GM19455 (cell line): ENCODE results near the gene APP.

Experiments used
- ATAC-seq: cut with Tn5 transposase; IDR thresholded peaks from one replicate; pipeline ENCODE4 v1.9.1; 2021; ENCODE audit not compliant: unreplicated experiment

APP gene

GRCh38 chr21:26070822-26071425, 99.6 kb downstream of the APP start:
- no peak for ATAC-seq

DNA sequence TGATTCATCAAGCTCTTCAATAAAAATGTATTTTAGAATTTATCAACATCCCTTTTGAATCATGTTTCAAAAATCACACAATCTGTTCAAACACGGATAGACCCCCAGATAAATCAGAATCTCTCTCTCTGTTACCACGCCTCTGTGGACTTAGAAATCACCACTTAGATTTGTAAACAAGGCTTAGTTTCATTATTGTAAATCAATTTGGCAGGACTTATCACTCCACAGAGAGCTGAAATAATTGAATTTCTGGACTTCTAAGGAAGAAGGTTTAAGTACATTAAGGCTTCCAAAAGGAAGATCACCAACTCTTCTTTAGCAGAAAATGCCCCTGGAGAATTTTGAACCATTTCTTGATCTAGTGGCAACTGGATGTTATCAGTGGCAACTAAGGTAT, 100.4 kb downstream of the APP start:
- ATAC-seq = no peak

DNA sequence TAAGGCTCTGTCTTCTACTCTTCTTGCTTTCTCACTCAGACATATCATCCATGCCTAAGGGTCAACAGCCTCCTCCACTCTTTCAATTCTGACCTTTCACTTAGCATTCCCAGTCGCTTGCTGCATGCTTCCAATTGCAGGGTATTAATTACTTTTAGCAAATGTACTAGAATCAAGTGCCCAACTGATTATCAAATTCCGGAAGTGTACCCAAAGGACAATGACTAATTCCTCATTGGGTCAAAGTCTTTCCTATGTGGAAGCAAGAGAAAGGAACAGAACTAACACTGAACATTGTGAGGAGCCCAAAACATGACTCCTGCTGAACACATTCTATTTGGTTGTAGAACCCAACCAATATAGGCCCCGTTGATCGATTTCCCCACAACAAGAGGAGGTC, 101.8 kb downstream of the APP start:
- ATAC-seq = no peak

DNA sequence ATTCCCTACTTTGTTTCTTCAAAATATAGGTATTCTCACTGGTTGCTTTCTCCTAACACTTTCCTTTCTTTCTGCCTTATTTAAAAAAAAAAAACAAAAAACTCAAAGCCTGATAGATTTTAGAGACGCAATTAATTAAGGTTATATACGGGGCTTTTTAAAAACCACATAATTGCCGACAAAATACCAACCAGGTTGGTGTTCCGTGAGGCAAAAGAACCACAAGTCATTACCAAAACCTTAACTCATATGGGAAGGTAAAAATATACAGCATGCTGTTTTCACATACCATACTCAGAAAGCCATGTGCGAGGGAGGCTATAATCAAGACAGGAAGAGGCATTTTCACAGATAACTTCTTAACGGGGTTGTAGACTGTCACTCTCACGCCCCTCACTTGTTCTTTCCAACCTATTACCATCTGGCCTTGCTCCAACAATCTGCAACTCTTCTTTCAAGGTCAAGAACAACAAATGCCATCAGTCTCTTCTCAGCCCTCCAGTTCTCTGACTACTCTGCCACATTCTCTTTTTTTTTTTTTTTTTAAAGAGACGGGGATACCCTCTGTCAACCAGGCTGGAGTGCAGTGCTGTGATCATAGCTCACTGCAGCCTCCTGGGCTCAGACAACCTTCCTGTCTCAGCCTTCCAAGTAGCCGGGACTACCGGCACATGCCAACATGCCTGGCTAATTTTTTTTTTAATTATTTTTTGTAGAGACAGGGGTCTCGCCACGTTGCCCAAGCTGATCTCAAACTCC, 102.6 kb downstream of the APP start:
- ATAC-seq = no peak

DNA sequence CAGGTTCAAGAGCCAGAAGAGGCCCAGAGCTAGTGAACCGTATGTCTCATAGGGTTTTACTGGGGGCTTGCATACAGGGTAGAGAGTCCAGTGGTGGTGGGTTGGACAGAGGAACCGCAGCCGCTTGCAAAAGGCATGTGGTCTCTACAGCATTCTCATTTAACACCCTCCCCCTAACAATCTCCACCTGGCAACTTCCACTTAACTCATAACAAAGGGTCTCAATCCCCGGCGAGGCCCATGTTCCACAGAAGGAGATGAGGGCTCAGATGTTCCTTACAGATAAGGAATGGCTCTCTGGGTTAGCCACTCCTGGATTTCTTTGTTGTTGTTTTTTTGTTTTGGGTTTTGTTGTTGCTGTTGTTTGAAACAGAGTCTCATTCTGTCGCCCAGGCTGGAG, 106.1 kb downstream of the APP start:
- ATAC-seq = no peak

DNA sequence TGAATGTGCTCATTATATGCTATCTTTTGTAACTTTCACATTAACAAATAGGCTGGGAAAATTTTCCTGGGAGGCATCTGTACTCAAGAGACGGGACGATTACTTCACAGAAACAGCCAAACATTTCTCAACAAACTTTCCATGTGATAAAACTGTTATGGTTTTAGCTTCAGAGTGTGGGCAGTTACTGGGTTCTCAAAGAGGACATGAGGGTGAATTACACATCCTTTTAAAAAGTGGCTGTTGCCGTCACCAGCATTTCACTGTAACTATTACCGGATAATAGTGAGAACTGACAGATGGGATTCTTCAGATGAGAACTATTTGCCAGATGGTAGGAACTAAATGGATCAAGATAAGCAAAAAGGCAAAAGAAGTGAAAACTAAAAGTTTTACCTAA, 109.1 kb downstream of the APP start:
- no peak for ATAC-seq

DNA sequence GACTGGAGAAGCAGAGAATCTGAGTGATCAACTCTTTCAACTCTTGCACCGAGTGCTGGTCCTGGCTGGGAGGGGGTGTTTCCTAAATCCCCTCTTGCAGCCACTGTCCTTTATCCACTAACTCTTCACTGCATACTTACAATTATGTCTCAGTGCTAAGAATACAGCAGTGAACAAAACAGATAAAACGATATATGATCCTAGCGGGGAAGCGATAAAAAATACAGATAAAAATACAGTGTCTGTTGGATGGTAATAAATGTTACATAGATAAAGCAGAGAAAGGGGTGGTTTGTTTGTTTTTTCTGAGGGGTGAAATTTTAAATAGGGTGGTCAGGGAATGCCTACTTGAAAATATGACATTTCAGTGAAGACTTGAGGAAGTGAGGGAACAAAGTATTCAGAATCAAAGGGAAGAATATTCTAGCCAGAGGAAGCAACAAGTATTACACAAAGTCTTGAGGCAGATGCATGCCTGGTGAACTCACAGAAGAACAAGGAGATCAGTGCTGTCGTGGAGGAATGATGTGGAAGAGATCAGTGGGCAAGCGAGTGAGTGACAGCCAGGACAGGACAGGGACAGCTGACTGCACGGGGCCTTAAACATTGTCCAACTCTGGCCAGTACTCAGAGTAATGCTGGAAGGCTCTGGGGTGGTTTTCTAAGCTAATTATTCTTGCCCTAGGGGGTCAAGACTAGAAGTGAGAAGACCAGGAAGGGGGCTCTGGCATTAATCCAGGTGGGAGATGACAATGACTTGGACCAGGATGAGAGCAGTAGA, 110.0 kb downstream of the APP start:
- no peak for ATAC-seq

DNA sequence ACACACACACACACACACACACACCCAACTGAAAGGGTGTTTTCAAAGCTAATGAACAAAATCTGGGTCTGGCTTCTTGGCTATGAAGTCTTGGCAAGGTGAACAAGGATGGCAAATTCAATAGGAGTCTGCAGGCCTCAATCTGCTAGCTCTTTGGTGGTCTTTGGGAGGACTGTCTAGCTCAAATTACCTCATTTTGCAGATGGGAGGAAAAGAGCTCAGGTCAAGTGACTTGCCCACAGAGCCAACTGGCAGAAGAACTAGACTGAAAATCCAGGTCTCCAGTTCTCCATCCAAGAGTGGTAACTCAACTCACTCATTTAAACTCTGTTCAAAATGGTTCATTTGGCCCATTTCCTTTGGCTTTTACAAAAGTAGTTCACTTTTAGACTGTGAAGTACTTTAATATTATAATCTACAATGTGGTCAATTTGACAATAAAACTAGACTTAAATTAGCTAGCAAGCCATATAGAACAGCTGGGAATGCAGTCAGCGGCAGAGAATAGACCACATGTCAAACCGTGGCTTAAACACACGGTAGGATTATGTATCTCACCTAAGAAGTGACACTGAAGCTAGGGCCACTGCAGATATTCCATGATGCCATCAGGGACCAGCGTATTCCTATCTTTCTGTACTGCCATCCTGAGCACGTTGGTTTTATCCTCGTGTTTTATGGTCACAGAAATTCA, 112.9 kb downstream of the APP start:
- no peak for ATAC-seq

- no peak for ATAC-seq
Measured at GRCh38 chr21:26055841-26056264, 114.7 kb downstream of the APP start.

- no peak for ATAC-seq
Measured at GRCh38 chr21:26055010-26055409, 115.6 kb downstream of the APP start.

- no peak for ATAC-seq
Measured at GRCh38 chr21:26052057-26052456, 118.5 kb downstream of the APP start.

DNA sequence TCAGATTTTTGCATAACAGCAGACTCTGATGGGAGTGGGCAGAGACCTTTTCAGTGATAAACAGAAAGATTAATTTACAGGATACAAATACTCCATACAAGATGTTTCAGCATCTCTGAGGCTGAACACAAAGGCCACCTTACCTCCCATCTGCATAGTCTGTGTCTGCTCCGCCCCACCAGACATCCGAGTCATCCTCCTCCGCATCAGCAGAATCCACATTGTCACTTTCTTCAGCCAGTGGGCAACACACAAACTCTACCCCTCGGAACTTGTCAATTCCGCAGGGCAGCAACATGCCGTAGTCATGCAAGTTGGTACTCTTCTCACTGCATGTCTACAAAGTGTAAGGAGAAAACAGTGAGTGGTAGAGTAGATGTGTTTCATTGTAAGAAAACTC, 119.7 kb downstream of the APP start:
- no peak for ATAC-seq

GRCh38 chr21:26049803-26050202, 120.8 kb downstream of the APP start:
- ATAC-seq = no peak

DNA sequence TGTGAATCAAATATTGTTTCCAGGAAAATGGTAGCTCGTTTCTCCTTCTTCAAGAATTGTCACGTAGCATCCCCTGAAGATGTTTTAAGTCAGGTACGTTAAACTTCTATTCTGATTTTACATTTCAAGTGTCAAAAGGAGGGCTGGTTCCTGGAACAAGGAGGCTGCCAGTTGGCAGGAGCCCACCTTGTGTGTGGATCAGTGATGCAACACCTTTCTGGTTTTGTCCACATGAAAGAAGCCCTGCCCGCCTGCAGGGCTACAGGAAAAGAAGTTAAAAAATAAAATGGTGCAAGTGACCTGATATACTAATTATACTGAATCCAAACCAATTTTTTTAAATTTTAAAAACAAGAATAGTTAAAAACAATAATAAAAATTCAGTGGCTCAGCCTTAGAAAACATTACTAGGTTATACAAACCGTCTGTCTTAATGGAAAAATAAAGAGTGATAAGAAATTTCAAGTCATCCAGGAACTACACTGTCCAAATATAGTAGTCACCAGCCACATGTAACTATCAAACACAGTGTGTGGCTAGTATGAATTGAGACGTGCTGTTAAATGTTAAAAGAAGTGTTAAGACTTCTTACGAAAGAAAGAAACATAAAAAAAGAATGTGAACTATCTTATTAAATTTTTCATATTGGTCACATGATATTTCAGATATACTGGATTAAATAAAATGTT, 123.1 kb downstream of the APP start:
- ATAC-seq = no peak

- ATAC-seq = no peak
Measured at GRCh38 chr21:26043891-26044290, 126.7 kb downstream of the APP start.

GRCh38 chr21:26042181-26042876, 128.2 kb downstream of the APP start:
- no peak for ATAC-seq

GRCh38 chr21:26041431-26042180, 129.0 kb downstream of the APP start:
- ATAC-seq = no peak

GRCh38 chr21:26036916-26037315, 133.7 kb downstream of the APP start:
- ATAC-seq = no peak

GRCh38 chr21:26032263-26032662, 138.3 kb downstream of the APP start:
- ATAC-seq = no peak

GRCh38 chr21:26028183-26028582, 142.4 kb downstream of the APP start:
- no peak for ATAC-seq
